H1 (cell line): ENCODE data around the gene BPI. TPM values are rescaled to one million over a fixed set of nuclear protein-coding genes. Genes with fewer than 3 reads are reported as not detected.

Experiments used
- CTCF ChIA-PET: fragments of 300-600 bp; sonication (Branson Sonifier 250); formaldehyde crosslinking; loops from one replicate; lab custom pipeline; 2021; ENCODE audit not compliant: partially characterized antibody; lab: Charles Lee
- POLR2A ChIA-PET: fragments of 300-600 bp; sonication (Branson Sonifier 250); formaldehyde crosslinking; loops from one replicate; lab custom pipeline; 2021; ENCODE audit warnings: inconsistent platforms; ENCODE audit not compliant: partially characterized antibody; lab: Charles Lee
- DNase-seq, 2 experiments: peaks; one replicate each; pipeline versions ENCODE4 v3.0.0 to v3.0.0-alpha.2; 2010 to 2022; ENCODE audit warnings: low spot score in 2 of 2, low read depth in 1 of 2, mixed read lengths in 1 of 2
- FAIRE-seq: peaks from 2 replicates; lab custom pipeline; 2011; peaks lifted over from hg19 to GRCh38; lab: Jason Lieb, UNC
- H2AFZ ChIP-seq: 2 replicates; pipeline ENCODE4 v1.8.1; 2012; ENCODE audit warnings: low read length, inconsistent platforms
- H2AK5ac ChIP-seq: 2 replicates; pipeline ENCODE4 v1.6.1; 2013; ENCODE audit warnings: low read depth, low read length
- H2BK120ac ChIP-seq: replicated peaks from 2 replicates; pipeline ENCODE3; 2013; ENCODE audit warnings: low read depth, low read length, inconsistent platforms
- H2BK12ac ChIP-seq: 2 replicates; pipeline ENCODE4 v1.6.1; 2013; ENCODE audit warnings: low read depth, low read length
- H2BK15ac ChIP-seq: 2 replicates; pipeline ENCODE4 v1.6.1; 2013; ENCODE audit warnings: low read length
- H2BK20ac ChIP-seq: 2 replicates; pipeline ENCODE4 v1.6.1; 2013; ENCODE audit warnings: low read length
- H2BK5ac ChIP-seq: 2 replicates; pipeline ENCODE4 v1.6.1; 2013; ENCODE audit warnings: low read depth, low read length
- H3K14ac ChIP-seq: 2 replicates; pipeline ENCODE4 v1.6.1; 2013; ENCODE audit warnings: inconsistent platforms; ENCODE audit not compliant: insufficient read length
- H3K18ac ChIP-seq: 2 replicates; pipeline ENCODE4 v1.6.1; 2013; ENCODE audit warnings: low read length; ENCODE audit errors: extremely low read depth
- H3K23ac ChIP-seq: 2 replicates; pipeline ENCODE4 v1.6.1; 2013; ENCODE audit warnings: inconsistent platforms; ENCODE audit not compliant: insufficient read length
- H3K23me2 ChIP-seq: 2 replicates; pipeline ENCODE4 v1.6.1; 2013; ENCODE audit warnings: low read depth, low read length
- H3K27ac ChIP-seq: 2 replicates; pipeline ENCODE4 v1.6.1; 2011; ENCODE audit warnings: low read depth, low read length, inconsistent platforms
- H3K27me3 ChIP-seq, 4 experiments: replicated peaks in 1 of 4; 1 replicate in 1 of 4; 2 replicates in 3 of 4; pipeline versions ENCODE4 v1.6.1 to v1.8.1; 2011 to 2013; ENCODE audit warnings: low read length in 3 of 4, mild to moderate bottlenecking in 3 of 4, inconsistent platforms in 2 of 4, mixed read lengths in 2 of 4, moderate library complexity in 1 of 4; ENCODE audit not compliant: control insufficient read depth in 3 of 4, insufficient read depth in 3 of 4; ENCODE audit errors: extremely low read depth in 1 of 4
- H3K36me3 ChIP-seq, 4 experiments: 2 replicates each; pipeline versions ENCODE4 v1.6.1 to v1.8.1; 2011 to 2013; ENCODE audit warnings: mild to moderate bottlenecking in 4 of 4, low read length in 3 of 4, moderate library complexity in 2 of 4, control low read depth in 1 of 4, inconsistent platforms in 1 of 4; ENCODE audit not compliant: insufficient read depth in 4 of 4, control insufficient read depth in 2 of 4
- H3K4ac ChIP-seq: replicated peaks from 2 replicates; pipeline ENCODE3; 2013; ENCODE audit warnings: low read length, low read depth, mixed read lengths, inconsistent platforms; ENCODE audit not compliant: insufficient read length
- H3K4me1 ChIP-seq, 4 experiments: replicated peaks in 1 of 4; 1 replicate in 1 of 4; 2 replicates in 3 of 4; pipeline versions ENCODE4 v1.6.1 to v1.8.1; 2011 to 2013; ENCODE audit warnings: low read length in 3 of 4, inconsistent platforms in 2 of 4, mixed read lengths in 1 of 4; ENCODE audit not compliant: insufficient read depth in 4 of 4, control insufficient read depth in 3 of 4
- H3K4me2 ChIP-seq, 2 experiments: 2 replicates each; pipeline versions ENCODE4 v1.6.1 to v1.8.1; 2011 to 2013; ENCODE audit warnings: low read depth in 2 of 2, low read length in 2 of 2, control low read depth in 1 of 2, inconsistent platforms in 1 of 2, mild to moderate bottlenecking in 1 of 2; ENCODE audit not compliant: insufficient read depth in 1 of 2
- H3K4me3 ChIP-seq, 4 experiments: fragments of 200-600, 300-600 bp in 1 of 4; sonication (generic), shearing (Covaris generic), sonication (Bioruptor Twin) in 1 of 4; 2 replicates each; pipeline versions ENCODE4 v1.5.1 to v1.8.1; 2011 to 2016; ENCODE audit warnings: low read length in 4 of 4, low read depth in 3 of 4, control low read depth in 2 of 4, inconsistent platforms in 2 of 4, mild to moderate bottlenecking in 2 of 4, mixed read lengths in 1 of 4, moderate library complexity in 1 of 4; ENCODE audit not compliant: insufficient read depth in 2 of 4; ENCODE audit errors: extremely low read depth in 1 of 4
- H3K56ac ChIP-seq: replicated peaks from 2 replicates; pipeline ENCODE3; 2013; ENCODE audit warnings: low read depth, mild to moderate bottlenecking, mixed read lengths, low read length, inconsistent platforms; ENCODE audit not compliant: insufficient read length
- H3K79me1 ChIP-seq: 2 replicates; pipeline ENCODE4 v1.6.1; 2013; ENCODE audit warnings: low read depth, low read length, control low read depth
- H3K79me2 ChIP-seq, 2 experiments: 2 replicates each; pipeline versions ENCODE4 v1.6.1 to v1.8.1; 2012 to 2013; ENCODE audit warnings: low read length in 2 of 2, mild to moderate bottlenecking in 2 of 2, inconsistent platforms in 1 of 2; ENCODE audit not compliant: insufficient read depth in 2 of 2, control insufficient read depth in 1 of 2
- H3K9ac ChIP-seq, 4 experiments: replicated peaks in 1 of 4; 1 replicate in 1 of 4; 2 replicates in 3 of 4; pipeline versions ENCODE4 v1.6.1 to v1.8.1; 2011 to 2013; ENCODE audit warnings: low read depth in 3 of 4, low read length in 3 of 4, control low read depth in 2 of 4, mild to moderate bottlenecking in 2 of 4, moderate library complexity in 2 of 4, inconsistent platforms in 1 of 4; ENCODE audit errors: extremely low read depth in 1 of 4
- H3K9me3 ChIP-seq, 2 experiments: 2 replicates each; pipeline versions ENCODE4 v1.6.1 to v1.8.1; 2012 to 2013; ENCODE audit warnings: mild to moderate bottlenecking in 2 of 2, moderate library complexity in 2 of 2, control low read depth in 1 of 2, inconsistent platforms in 1 of 2, low read depth in 1 of 2, low read length in 1 of 2, mixed read lengths in 1 of 2; ENCODE audit not compliant: insufficient read depth in 2 of 2
- H4K20me1 ChIP-seq, 2 experiments: replicated peaks in 1 of 2; 2 replicates each; pipeline versions ENCODE3 to v1.8.1; 2011 to 2013; ENCODE audit warnings: inconsistent platforms in 2 of 2, low read length in 2 of 2, mild to moderate bottlenecking in 1 of 2; ENCODE audit not compliant: insufficient read depth in 2 of 2, control insufficient read depth in 1 of 2
- H4K5ac ChIP-seq: 2 replicates; pipeline ENCODE4 v1.6.1; 2013; ENCODE audit warnings: low read length, low read depth, mixed read lengths, inconsistent platforms; ENCODE audit not compliant: insufficient read length
- H4K8ac ChIP-seq: 2 replicates; pipeline ENCODE4 v1.8.0; 2013; ENCODE audit warnings: mild to moderate bottlenecking, moderate library complexity, low read length, inconsistent platforms; ENCODE audit not compliant: insufficient read depth; ENCODE audit errors: extremely low read depth
- H4K91ac ChIP-seq: replicated peaks from 2 replicates; pipeline ENCODE3; 2013; ENCODE audit warnings: low read length, mixed read lengths, inconsistent platforms; ENCODE audit not compliant: insufficient read length
- WGBS, 2 experiments: shearing (Covaris generic) in 1 of 2; methylation state at CpG; one replicate each; pipeline versions ENCODE4 v1.1.6 to v1.1.7; 2013 to 2015; ENCODE audit warnings: low lambda C conversion rate in 2 of 2, mixed read lengths in 2 of 2, inconsistent platforms in 1 of 2, low coverage in 1 of 2, missing lambda C conversion rate in 1 of 2; ENCODE audit not compliant: insufficient replicate concordance in 2 of 2, insufficient coverage in 1 of 2, insufficient read length in 1 of 2; ENCODE audit errors: extremely low coverage in 1 of 2, missing lambda C conversion rate in 1 of 2; 5-methylcytosine and 5-hydroxymethylcytosine counted together
- polyA plus RNA-seq, 7 experiments: library from polyadenylated mRNA; depleted of rRNA in 3 of 7; stranded (reverse) in 5 of 7; unstranded in 2 of 7; fragments of >200 nt in 5 of 7; fragments of 200-250 nt in 2 of 7; gene quantifications; 1 replicate in 5 of 7; 2 replicates in 1 of 7; 4 replicates in 1 of 7; pipeline versions ENCODE4 v1.2.1 to v1.2.3, GENCODE V29; 2011 to 2013; ENCODE audit warnings: missing spikeins in 2 of 7, mixed read lengths in 2 of 7
- total RNA-seq: library from RNA; stranded (reverse); fragmentation: NEBNext Ultra II Directional; extraction: Animal tissue kit (Norgen Biotek cat#: 25700); gene quantifications from 2 replicates; pipeline ENCODE4 v1.2.1, GENCODE V29; 2021

Gene BPI
- total and polyA plus RNA-seq, 2 of the 8 experiments (the other 6 are each of a cell fraction or from before 2014, with no cell fraction given) = not detected

- ChIA-PET POLR2A (no interaction called here), CTCF (interaction anchor here (0.8 to 1.5 kb wide), 6 partner anchors 9 to 48 kb away, joined by 3 to 8 read pairs (median 5); no protein-coding TSS in a partner anchor)
- H3K4me3 ChIP-seq = no peak overlapping the region
- H3K4ac ChIP-seq = no peak overlapping the region
- H3K79me2 ChIP-seq = no peaks in the 10 kb centered on the region
- no peaks in the 10 kb centered on the region for H3K36me3 ChIP-seq
- H3K9me3 ChIP-seq = peaks cover 0 to 3% of the 10 kb centered on the region in 2 experiments; a peak in 1 of 4 replicates
- H3K56ac ChIP-seq = no peak overlapping the region
- H3K27ac ChIP-seq = no peak overlapping the region
- H4K5ac ChIP-seq = no peak overlapping the region
- no peak overlapping the region for H3K9ac ChIP-seq
- no peak overlapping the region for H2BK12ac ChIP-seq
- no peaks in the 10 kb centered on the region for H3K79me1 ChIP-seq
- FAIRE-seq (no peak), DNase-seq (no peak)
- H2AK5ac ChIP-seq = no peak overlapping the region
- no peak overlapping the region for H2BK20ac ChIP-seq
- H3K18ac ChIP-seq = no peak overlapping the region
- no peak overlapping the region for H4K8ac ChIP-seq
- H2BK120ac ChIP-seq = no peak overlapping the region
- WGBS, 2 experiments = 94% methylated on average over 6 of the region's 6 CpGs; no CpG with 5 or more reads in 1 of the 2 experiments
- H4K91ac ChIP-seq = no peak overlapping the region
- H3K23me2 ChIP-seq = no peaks in the 10 kb centered on the region
- no peaks in the 10 kb centered on the region for H3K27me3 ChIP-seq
- no peak overlapping the region for H2BK15ac ChIP-seq
- no peak overlapping the region for H3K14ac ChIP-seq
- H3K23ac ChIP-seq = no peak overlapping the region
- H3K4me2 ChIP-seq = no peak overlapping the region
- no peaks in the 10 kb centered on the region for H3K4me1 ChIP-seq
- H2BK5ac ChIP-seq = no peak overlapping the region
- no peak overlapping the region for H2AFZ ChIP-seq
- H4K20me1 ChIP-seq = no peaks in the 10 kb centered on the region
Observed at GRCh38 chr20:38269715-38270114, 34.2 kb upstream of the BPI start.
